Inferior parietal cortex (tissue), 1 donor: Measurements from ENCODE around the gene STAT5B.
A peak's percentile ranks its signal among the peaks of the same experiment; 100 is the strongest.
"Not testable (repeated sequence)": the region's sequence is repeated elsewhere in the genome, so short reads cannot be mapped to it uniquely, and the experiment has no call there.

Experiments used
- DNase-seq: peaks from one replicate; pipeline ENCODE4 v3.0.0-alpha.2; 2016; ENCODE audit errors: extremely low spot score

Gene STAT5B

DNA sequence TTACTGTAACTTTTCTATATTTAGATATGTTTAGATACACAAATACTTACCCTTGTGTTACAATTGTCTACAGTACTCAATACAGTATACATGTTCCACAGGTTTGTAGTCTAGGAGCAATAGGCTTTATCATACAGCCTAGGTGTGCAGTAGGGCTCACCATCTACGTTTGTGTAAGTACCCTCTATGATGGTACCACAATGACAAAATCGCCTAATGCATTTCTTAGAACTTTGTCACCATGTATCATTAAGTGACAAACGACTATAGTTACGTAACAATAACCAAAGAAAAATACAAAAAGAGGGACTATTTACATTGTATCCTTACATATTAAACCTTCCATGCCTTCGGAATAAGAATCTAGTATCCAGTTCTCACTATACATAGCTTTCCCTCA lies 8.0 kb downstream of the STAT5B start:
- DNase-seq: no peak

DNA sequence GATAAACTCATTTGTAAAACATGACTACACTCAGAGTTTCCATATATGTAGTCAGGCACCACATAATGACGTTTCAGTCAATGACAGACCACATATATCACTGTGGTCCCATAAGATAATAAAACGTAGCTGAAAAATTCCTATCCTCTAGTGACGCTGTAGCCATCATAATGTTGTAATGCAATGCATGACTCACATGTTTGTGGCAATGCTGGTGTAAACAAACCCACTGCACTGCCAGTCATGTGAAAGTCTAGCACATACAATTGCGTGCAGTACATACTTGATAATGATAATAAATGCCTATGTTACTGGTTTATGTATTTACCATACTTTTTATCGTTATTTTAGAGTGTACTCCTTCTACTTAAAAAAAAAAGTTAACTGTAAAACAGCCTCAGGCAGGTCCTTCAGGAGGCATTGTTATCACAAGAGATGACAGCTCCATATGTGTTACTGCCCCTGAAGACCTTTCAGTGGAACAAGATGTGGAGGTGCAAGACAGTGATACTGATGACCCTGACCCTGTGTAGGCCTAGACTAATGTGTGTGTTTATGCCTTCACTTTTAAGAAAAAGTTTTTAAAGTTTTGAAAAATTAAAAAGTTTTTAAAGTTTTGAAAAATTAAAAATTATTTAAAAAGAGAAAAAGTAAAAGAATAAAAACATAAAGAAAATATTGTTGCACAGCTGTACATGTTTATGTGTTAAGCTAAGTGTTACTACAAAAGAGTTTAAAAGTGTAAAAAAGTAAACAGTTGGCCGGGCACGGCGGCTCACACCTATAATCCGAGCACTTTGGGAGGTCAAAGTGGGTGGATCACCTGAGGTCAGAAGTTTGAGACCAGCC lies 9.0 kb downstream of the STAT5B start:
- no peak for DNase-seq

GRCh38 chr17:42266462-42266861 lies 9.7 kb downstream of the STAT5B start:
- DNase-seq: no peak

DNA sequence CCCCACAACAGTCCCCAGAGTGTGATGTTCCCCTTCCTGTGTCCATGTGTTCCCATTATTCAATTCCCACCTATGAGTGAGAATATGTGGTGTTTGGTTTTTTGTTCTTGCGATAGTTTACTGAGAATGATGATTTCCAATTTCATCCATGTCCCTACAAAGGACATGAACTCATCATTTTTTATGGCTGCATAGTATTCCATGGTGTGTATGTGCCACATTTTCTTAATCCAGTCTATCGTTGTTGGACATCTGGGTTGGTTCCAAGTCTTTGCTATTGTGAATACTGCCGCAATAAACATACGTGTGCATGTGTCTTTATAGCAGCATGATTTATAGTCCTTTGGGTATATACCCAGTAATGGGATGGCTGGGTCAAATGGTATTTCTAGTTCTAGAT lies 11.8 kb downstream of the STAT5B start:
- DNase-seq: not testable (repeated sequence)

DNA sequence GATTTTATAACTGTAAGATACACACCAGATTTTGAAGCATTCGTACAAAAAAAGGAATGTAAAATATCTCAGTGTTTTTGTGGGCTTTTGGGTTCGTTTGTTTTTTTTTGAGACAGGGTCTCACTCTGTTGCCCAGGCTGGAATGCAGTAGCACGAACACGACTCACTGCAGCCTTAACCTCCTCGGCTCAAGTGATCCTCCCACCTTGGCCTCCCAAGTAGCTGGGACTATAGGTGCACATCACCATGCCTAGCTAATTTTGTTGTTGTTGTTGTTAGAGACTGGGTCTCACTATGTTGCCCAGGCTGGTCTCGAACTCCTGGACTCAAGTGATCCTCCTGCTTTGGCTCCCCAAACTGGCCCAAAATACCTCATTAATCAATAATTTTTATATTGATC lies 15.9 kb downstream of the STAT5B start:
- DNase-seq: no peak

DNA sequence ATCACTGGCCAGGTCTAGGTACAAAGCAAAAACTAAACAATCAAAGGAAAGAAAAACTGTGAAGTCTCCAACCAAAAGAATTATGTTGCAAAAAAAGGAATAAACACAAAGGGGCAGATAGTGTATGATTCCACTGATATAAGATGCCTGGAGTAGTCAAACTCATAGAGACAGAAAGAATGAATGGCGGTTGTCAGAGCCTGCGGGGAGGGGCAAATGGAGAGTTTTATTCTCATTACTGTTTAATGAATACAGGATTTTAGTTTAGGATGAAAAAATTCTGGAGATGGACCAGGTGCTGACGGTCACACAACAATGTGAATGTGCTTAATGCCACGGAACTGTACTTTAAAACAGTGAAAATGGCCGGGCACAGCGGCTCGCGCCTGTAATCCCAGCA lies 20.7 kb downstream of the STAT5B start:
- no peak for DNase-seq

DNA sequence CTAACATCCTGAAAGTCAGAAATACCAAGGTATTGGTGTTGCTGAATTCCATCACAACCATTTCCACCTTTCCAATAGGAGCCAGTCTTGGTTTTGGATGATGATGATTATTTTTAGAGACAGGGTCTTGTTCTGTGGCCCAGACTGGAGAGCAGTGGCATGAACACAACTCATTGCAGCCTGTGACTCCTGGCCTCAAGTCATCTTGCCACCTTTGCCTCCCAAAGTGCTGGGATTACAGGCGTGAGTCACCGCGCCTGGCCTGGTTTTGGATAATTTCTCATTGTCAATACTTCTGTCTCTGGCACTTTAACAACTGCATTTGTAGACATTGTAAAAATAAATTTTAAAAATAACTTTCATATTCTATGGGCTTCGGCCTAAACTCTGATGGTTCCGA lies 22.6 kb downstream of the STAT5B start:
- no peak for DNase-seq

GRCh38 chr17:42252597-42253550 lies 23.3 kb downstream of the STAT5B start:
- DNase-seq: no peak

DNA sequence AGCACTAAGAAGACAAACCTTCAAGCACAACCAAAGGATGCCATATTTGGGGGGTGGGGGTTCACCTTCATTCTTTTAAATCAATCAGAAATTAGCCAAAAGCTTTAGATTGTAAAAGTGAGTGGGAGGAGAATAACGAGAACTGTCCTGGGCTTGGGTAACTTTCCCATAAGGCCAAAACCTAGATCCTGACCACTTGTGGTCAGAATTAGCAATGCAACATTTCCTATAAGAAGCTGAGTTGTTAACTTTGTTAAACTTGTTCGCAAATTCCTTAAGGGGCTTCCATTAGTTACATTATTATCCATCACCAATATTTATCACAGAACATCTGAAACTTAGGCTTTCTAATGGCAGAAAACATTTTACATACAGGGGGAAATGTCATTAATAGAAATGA lies 25.1 kb downstream of the STAT5B start:
- no peak for DNase-seq

GRCh38 chr17:42249681-42250446 lies 26.3 kb downstream of the STAT5B start:
- no peak for DNase-seq

GRCh38 chr17:42248351-42249179 lies 27.6 kb downstream of the STAT5B start:
- DNase-seq: peak; percentile 94

GRCh38 chr17:42247734-42248133 lies 28.5 kb downstream of the STAT5B start:
- no peak for DNase-seq

DNA sequence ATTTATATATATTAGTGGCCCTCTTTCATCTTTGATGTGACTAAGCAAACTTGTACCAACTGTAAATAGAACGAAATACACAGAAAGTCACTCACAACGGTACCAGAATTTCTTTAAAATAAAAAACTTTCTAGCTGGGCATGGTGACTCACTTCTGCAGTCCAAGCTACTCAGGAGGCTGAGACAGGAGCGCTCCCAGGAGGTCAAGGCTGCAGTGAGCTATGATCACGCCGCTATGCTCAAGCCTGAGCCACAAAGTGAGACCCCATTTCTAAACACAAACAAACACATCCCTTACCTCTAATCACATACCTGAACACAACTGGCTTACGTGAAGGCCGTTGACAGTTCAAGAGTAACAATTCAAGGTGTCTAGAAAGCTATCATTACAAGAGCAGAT lies 29.7 kb downstream of the STAT5B start:
- DNase-seq: no peak

GRCh38 chr17:42245183-42245582 lies 31.0 kb downstream of the STAT5B start:
- not testable (repeated sequence) for DNase-seq

DNA sequence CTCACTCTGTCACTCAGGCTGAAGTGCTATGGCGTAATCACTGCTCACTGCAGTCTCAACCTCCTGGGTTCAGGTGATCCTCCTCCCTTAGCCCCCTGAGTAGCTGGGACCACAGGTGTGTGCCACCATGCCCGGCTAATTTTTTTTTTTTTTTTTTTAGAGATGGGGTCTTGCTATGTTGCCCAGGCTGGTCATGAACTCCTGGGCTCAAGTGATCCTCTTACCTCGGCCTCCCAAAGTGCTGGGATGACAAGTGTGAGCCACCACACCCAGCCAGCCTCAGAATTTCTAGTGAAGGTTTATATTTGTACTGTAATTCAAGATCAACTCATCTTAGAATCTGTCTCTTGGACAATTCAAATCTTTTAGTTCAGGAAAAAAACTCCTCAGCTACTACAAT lies 32.1 kb downstream of the STAT5B start:
- DNase-seq: not testable (repeated sequence)

DNA sequence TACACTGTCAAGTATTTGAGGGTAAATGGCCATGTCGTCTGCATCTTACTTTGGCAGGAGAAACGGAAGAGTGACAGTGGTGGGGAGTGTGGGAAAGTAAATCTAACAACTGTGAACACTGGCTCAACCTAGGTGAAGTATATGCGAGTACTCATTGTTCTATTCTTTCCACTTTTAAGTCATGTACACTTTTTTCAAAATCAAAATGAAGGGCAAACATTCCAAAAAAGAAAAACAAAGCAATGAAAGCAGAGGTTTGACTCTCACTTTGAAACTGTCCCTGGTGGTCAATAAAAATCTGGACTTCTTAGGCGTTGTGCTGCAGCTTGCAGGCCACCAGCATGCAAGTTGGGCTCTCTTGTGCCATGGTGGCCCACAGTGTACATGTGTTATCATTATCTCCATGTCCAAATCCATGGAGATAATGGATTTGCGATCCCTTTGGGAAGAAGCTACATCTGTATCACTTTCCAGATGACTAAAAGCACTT lies 32.7 kb downstream of the STAT5B start:
- DNase-seq: no peak

GRCh38 chr17:42241871-42242270 lies 34.3 kb downstream of the STAT5B start:
- no peak for DNase-seq

DNA sequence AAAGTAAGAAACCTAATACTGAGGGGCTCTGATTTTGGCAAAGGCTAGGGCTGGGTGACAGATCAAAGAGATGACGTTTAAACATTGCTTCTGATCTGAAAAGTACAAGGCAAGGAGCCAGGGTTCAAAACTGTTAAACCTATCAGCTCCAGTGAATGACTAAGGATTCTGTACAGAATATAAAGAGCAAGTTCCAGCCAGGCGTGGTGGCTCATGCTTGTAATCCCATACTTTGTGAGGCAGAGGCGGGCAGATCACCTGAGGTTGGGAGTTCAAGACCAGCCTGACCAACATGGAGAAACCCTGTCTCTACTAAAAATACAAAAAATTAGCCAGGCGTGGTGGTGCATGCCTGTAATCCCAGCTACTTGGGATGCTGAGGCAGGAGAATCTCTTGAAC lies 35.3 kb downstream of the STAT5B start:
- DNase-seq: not testable (repeated sequence)

- DNase-seq: no peak
Observed at GRCh38 chr17:42240201-42240600, 36.0 kb downstream of the STAT5B start.

- not testable (repeated sequence) for DNase-seq
Observed at GRCh38 chr17:42239576-42239975, 36.6 kb downstream of the STAT5B start.

GRCh38 chr17:42236760-42237159 lies 39.4 kb downstream of the STAT5B start:
- DNase-seq: no peak
